ENCODE measurements around the gene HMGN4.
"Not testable (repeated sequence)": the region's sequence is repeated elsewhere in the genome, so short reads cannot be mapped to it uniquely, and the experiment has no call there.

HMGN4 gene

GRCh38 chr6:26522486-26523228, 15.5 kb upstream of the HMGN4 start:
- DNase-seq (ENCODE audit: low read depth): peak; percentile 11

GRCh38 chr6:26524314-26524713, 13.9 kb upstream of the HMGN4 start:
- not testable (repeated sequence) for DNase-seq (ENCODE audit: low read depth)

- DNase-seq (ENCODE audit: low read depth): no peak
Observed at GRCh38 chr6:26524722-26525370, 13.3 kb upstream of the HMGN4 start.

- no peak for DNase-seq (ENCODE audit: low read depth)
Observed at GRCh38 chr6:26525838-26526237, 12.3 kb upstream of the HMGN4 start.

- no peak for DNase-seq (ENCODE audit: low read depth)
Observed at GRCh38 chr6:26526928-26527327, 11.2 kb upstream of the HMGN4 start.

GRCh38 chr6:26530203-26530602, 8.0 kb upstream of the HMGN4 start:
- no peak for DNase-seq (ENCODE audit: low read depth)

GRCh38 chr6:26531897-26532296, 6.3 kb upstream of the HMGN4 start:
- no peak for DNase-seq (ENCODE audit: low read depth)

GRCh38 chr6:26532699-26533531, 5.3 kb upstream of the HMGN4 start:
- peak; percentile 89 for DNase-seq (ENCODE audit: low read depth)

GRCh38 chr6:26533532-26533931, 4.6 kb upstream of the HMGN4 start:
- DNase-seq (ENCODE audit: low read depth): no peak

GRCh38 chr6:26534681-26535465, 3.3 kb upstream of the HMGN4 start:
- no peak for DNase-seq (ENCODE audit: low read depth)

GRCh38 chr6:26536571-26537159, 1.5 kb upstream of the HMGN4 start:
- DNase-seq (ENCODE audit: low read depth): no peak

- peak; percentile 82 for DNase-seq (ENCODE audit: low read depth)
Observed at GRCh38 chr6:26537160-26537845, 863 bp upstream of the HMGN4 start.

- DNase-seq (ENCODE audit: low read depth): no peak
Observed at GRCh38 chr6:26538572-26538902, 371 bp downstream of the HMGN4 start.

GRCh38 chr6:26539071-26539615, 977 bp downstream of the HMGN4 start:
- no peak for DNase-seq (ENCODE audit: low read depth)

GRCh38 chr6:26541579-26541978, 3.4 kb downstream of the HMGN4 start:
- no peak for DNase-seq (ENCODE audit: low read depth)

- DNase-seq (ENCODE audit: low read depth): no peak
Observed at GRCh38 chr6:26543953-26544352, 5.8 kb downstream of the HMGN4 start.

- DNase-seq (ENCODE audit: low read depth): no peak
Observed at GRCh38 chr6:26544473-26544872, 6.3 kb downstream of the HMGN4 start.

- no peak for DNase-seq (ENCODE audit: low read depth)
Observed at GRCh38 chr6:26545627-26546026, 7.5 kb downstream of the HMGN4 start.

GRCh38 chr6:26547363-26547762, 9.2 kb downstream of the HMGN4 start:
- not testable (repeated sequence) for DNase-seq (ENCODE audit: low read depth)

- no peak for DNase-seq (ENCODE audit: low read depth)
Observed at GRCh38 chr6:26550250-26550993, 12.3 kb downstream of the HMGN4 start.

All from activated gamma-delta T cell treated with anti-CD3 and anti-CD28 coated beads, Interleukin-2, amount 50 U/mL, for 16 hours (primary cell).